GM23338 (cell line): Measurements from ENCODE around the gene RAD51. TPM values are rescaled to one million over a fixed set of nuclear protein-coding genes. Genes with fewer than 3 reads are reported as not detected.

Experiments
- ATAC-seq: fragments of 200-7000 bp; cut with Tn5 transposase; 3 replicates; pipeline ENCODE4 v1.9.1; 2020
- DNase-seq: peaks from one replicate; pipeline ENCODE4 v3.0.0-alpha.2; 2015; ENCODE audit warnings: low spot score
- H2AFZ ChIP-seq: fragments of 200-600 bp; sonication (generic); 2 replicates; pipeline ENCODE4 v1.8.0; 2016; ENCODE audit warnings: antibody characterized with exemption, mild to moderate bottlenecking, moderate library complexity
- H3F3A ChIP-seq: fragments of 200-600 bp; sonication (generic); replicated peaks from 2 replicates; pipeline ENCODE4 v1.8.0; 2017; ENCODE audit warnings: antibody characterized with exemption, mixed run types, low read depth
- H3K27ac ChIP-seq: fragments of 200-600 bp; sonication (generic); 2 replicates; pipeline ENCODE4 v1.6.1; 2016; ENCODE audit warnings: low read depth
- H3K27me3 ChIP-seq: fragments of 200-600 bp; sonication (generic); 2 replicates; pipeline ENCODE4 v1.8.0; 2016; ENCODE audit warnings: mild to moderate bottlenecking, mixed run types, moderate library complexity; ENCODE audit not compliant: insufficient read depth
- H3K36me3 ChIP-seq: fragments of 200-600 bp; sonication (generic); 2 replicates; pipeline ENCODE4 v1.8.0; 2016; ENCODE audit warnings: mild to moderate bottlenecking; ENCODE audit not compliant: insufficient read depth
- H3K4me1 ChIP-seq: fragments of 200-600 bp; sonication (generic); 2 replicates; pipeline ENCODE4 v1.8.0; 2016; ENCODE audit warnings: mild to moderate bottlenecking, moderate library complexity; ENCODE audit not compliant: insufficient read depth
- H3K4me2 ChIP-seq: fragments of 200-600 bp; sonication (generic); 2 replicates; pipeline ENCODE4 v1.7.1; 2017; ENCODE audit warnings: mixed run types
- H3K4me3 ChIP-seq: fragments of 200-600 bp; sonication (generic); 2 replicates; pipeline ENCODE4 v1.6.1; 2016; ENCODE audit warnings: mixed run types
- H3K79me2 ChIP-seq: fragments of 200-600 bp; sonication (generic); replicated peaks from 2 replicates; pipeline ENCODE4 v1.8.0; 2017; ENCODE audit warnings: mild to moderate bottlenecking; ENCODE audit not compliant: insufficient read depth
- H3K9me2 ChIP-seq: fragments of 200-600 bp; sonication (generic); 2 replicates; pipeline ENCODE4 v1.8.0; 2017; ENCODE audit not compliant: insufficient read depth
- H4K20me1 ChIP-seq: fragments of 200-600 bp; sonication (generic); replicated peaks from 2 replicates; pipeline ENCODE4 v1.8.0; 2017; ENCODE audit warnings: mild to moderate bottlenecking; ENCODE audit not compliant: insufficient read depth
- H3K27ac Mint-ChIP-seq: 2 replicates; pipeline ENCODE4 v1.8.0; 2020; ENCODE audit warnings: inconsistent platforms, mild to moderate bottlenecking, moderate library complexity, mixed read lengths
- H3K27me3 Mint-ChIP-seq: 3 replicates; pipeline ENCODE4 v1.8.0; 2022; ENCODE audit warnings: low read depth, mild to moderate bottlenecking, moderate library complexity, mixed read lengths, inconsistent platforms; ENCODE audit not compliant: insufficient read depth, poor library complexity
- H3K36me3 Mint-ChIP-seq: 3 replicates; pipeline ENCODE4 v1.8.0; 2021; ENCODE audit warnings: low read depth, mild to moderate bottlenecking, inconsistent platforms, moderate library complexity, mixed read lengths
- H3K4me1 Mint-ChIP-seq: 3 replicates; pipeline ENCODE4 v1.8.0; 2020; ENCODE audit warnings: mild to moderate bottlenecking, inconsistent platforms, mixed read lengths
- H3K4me3 Mint-ChIP-seq: 3 replicates; pipeline ENCODE4 v1.8.0; 2021; ENCODE audit warnings: moderate library complexity, mild to moderate bottlenecking, inconsistent platforms, mixed read lengths
- H3K9me3 Mint-ChIP-seq: 3 replicates; pipeline ENCODE4 v1.8.0; 2020; ENCODE audit warnings: moderate library complexity, mild to moderate bottlenecking, inconsistent platforms, mixed read lengths
- CREB1 ChIP-seq: fragments of 250-450 bp; sonication (Bioruptor Pico); IDR thresholded peaks from 2 replicates; pipeline ENCODE4 v1.5.0; 2020; ENCODE audit warnings: low read depth, mild to moderate bottlenecking, moderate library complexity
- CTCF ChIP-seq, 2 experiments: fragments of 200-600 bp in 1 of 2; sonication (generic) in 1 of 2; conservative IDR thresholded peaks; 2 replicates each; pipeline versions ENCODE4 v1.5.1 to v1.6.1; 2016 to 2017; ENCODE audit warnings: antibody characterized with exemption in 2 of 2, low read depth in 2 of 2, mild to moderate bottlenecking in 2 of 2, moderate library complexity in 1 of 2
- EZH2 ChIP-seq: fragments of 200-600 bp; sonication (generic); IDR thresholded peaks from one replicate; pipeline ENCODE4 v1.8.0; 2017; ENCODE audit warnings: antibody characterized with exemption, mild to moderate bottlenecking, low read depth; ENCODE audit not compliant: unreplicated experiment
- JUNB ChIP-seq: IDR thresholded peaks from one replicate; pipeline ENCODE4 v1.6.1; 2016; ENCODE audit warnings: antibody characterized with exemption; ENCODE audit not compliant: unreplicated experiment
- REST ChIP-seq: IDR thresholded peaks from one replicate; pipeline ENCODE4 v1.6.1; 2018; ENCODE audit warnings: antibody characterized with exemption; ENCODE audit not compliant: unreplicated experiment
- ZNF114 ChIP-seq: fragments of 250-450 bp; sonication (Bioruptor Pico); IDR thresholded peaks from 2 replicates; pipeline ENCODE4 v1.5.0; 2020; ENCODE audit warnings: mild to moderate bottlenecking, moderate library complexity
- polyA plus RNA-seq: library from polyadenylated mRNA; unstranded; fragments of >200 nt; fragmentation: Nextera tagmentation; extraction: Ambion mirVana; gene quantifications from 2 replicates; pipeline ENCODE4 v1.2.1, GENCODE V29; 2016
- total RNA-seq: library from RNA; depleted of rRNA; stranded (reverse); fragments of >200 nt; shearing (Covaris generic); gene quantifications from 2 replicates; pipeline ENCODE4 v1.2.3, GENCODE V29; 2014

RAD51 gene
- total and polyA plus RNA-seq, 2 experiments from 2014 or later: 20.3 to 26.2 TPM

GRCh38 chr15:40695469-40695890 is 506 bp downstream of the RAD51 start:
- Histone ChIP-seq H3K36me3 (peaks cover 22% of the 10 kb centered on the region), H3K4me1 (peaks cover 7% of the 10 kb centered on the region; the same call in 1 of the 2 replicates), H3K27ac (peak overlapping the region; percentile 98), H4K20me1 (peaks cover under 1% of the 10 kb centered on the region), H3K4me2 (peak overlapping the region; percentile 99), H3F3A (peaks cover 18% of the 10 kb centered on the region), H3K79me2 (peaks cover 35% of the 10 kb centered on the region), H3K9me2 (no peaks in the 10 kb centered on the region), H3K4me3 (peak overlapping the region; percentile 99), H2AFZ (peak overlapping the region; percentile 93), H3K27me3 (no peaks in the 10 kb centered on the region)
- H3K9me3 Mint-ChIP-seq: no peaks in the 10 kb centered on the region
- H3K27ac Mint-ChIP-seq: peak overlapping the region; percentile 97
- H3K27me3 Mint-ChIP-seq: peaks cover 15% of the 10 kb centered on the region
- TF ChIP-seq JUNB: no peak
- no peak for TF ChIP-seq ZNF114 (CRISPR knock-in tag)
- peaks cover 36% of the 10 kb centered on the region for H3K36me3 Mint-ChIP-seq
- H3K4me1 Mint-ChIP-seq: peaks cover 9% of the 10 kb centered on the region
- DNase-seq: no peak
- ATAC-seq: peak; percentile 4; the same call in 2 of the 3 replicates
- peak overlapping the region; percentile 100 for H3K4me3 Mint-ChIP-seq

- Histone ChIP-seq H3K4me1 (peaks cover 7% of the 10 kb centered on the region; the same call in 1 of the 2 replicates), H2AFZ (no peak overlapping the region), H4K20me1 (peaks cover 6% of the 10 kb centered on the region), H3K4me3 (peak overlapping the region; percentile 99), H3K79me2 (peaks cover 35% of the 10 kb centered on the region), H3K4me2 (peak overlapping the region; percentile 99), H3F3A (peaks cover 18% of the 10 kb centered on the region), H3K27ac (no peak overlapping the region), H3K9me2 (no peaks in the 10 kb centered on the region), H3K27me3 (no peaks in the 10 kb centered on the region), H3K36me3 (peaks cover 29% of the 10 kb centered on the region)
- peaks cover 9% of the 10 kb centered on the region for H3K4me1 Mint-ChIP-seq
- H3K36me3 Mint-ChIP-seq: peaks cover 43% of the 10 kb centered on the region
- peak overlapping the region; percentile 100 for H3K4me3 Mint-ChIP-seq
- peaks cover 15% of the 10 kb centered on the region for H3K27me3 Mint-ChIP-seq
- DNase-seq: no peak
- no peaks in the 10 kb centered on the region for H3K9me3 Mint-ChIP-seq
- no peak overlapping the region for H3K27ac Mint-ChIP-seq
- no peak for ATAC-seq
- TF ChIP-seq CTCF (conservative IDR thresholded peaks at IDR 0.05; ENCODE audit: low read depth in 2 of 2) (no peak), CREB1 (CRISPR knock-in tag) (no peak), REST (no peak), EZH2 (no peak)
Measured at GRCh38 chr15:40696228-40696627, 1.3 kb downstream of the RAD51 start.
